Prostate gland (tissue), 2 donors: ENCODE results near the gene TMEM132E.

Experiments used
- CTCF ChIP-seq, 4 experiments: fragments of 200-600 bp in 2 of 4; fragments of 450-650 bp in 2 of 4; sonication (generic) in 2 of 4; IDR thresholded peaks; 1 replicate in 3 of 4; 2 replicates in 1 of 4; pipeline ENCODE4 v1.5.1; 2016 to 2019; ENCODE audit warnings: antibody characterized with exemption in 4 of 4, mild to moderate bottlenecking in 2 of 4, moderate library complexity in 2 of 4
- POLR2A ChIP-seq: fragments of 450-650 bp; IDR thresholded peaks from one replicate; pipeline ENCODE4 v1.6.1; 2016; ENCODE audit warnings: antibody characterized with exemption, mild to moderate bottlenecking
- POLR2AphosphoS5 ChIP-seq: sonication (generic); formaldehyde crosslinking; IDR thresholded peaks from one replicate; pipeline ENCODE4 v1.6.1; 2017; ENCODE audit warnings: antibody characterized with exemption

- TF ChIP-seq CTCF (IDR thresholded peaks at IDR 0.05) (no peak), POLR2AphosphoS5 (no peak), POLR2A (no peak)
These were observed 92.9 kb downstream of the TMEM132E start for GRCh38 chr17:34672176-34672785.
